HepG2 (cell line): Measurements from ENCODE around the gene RANBP17. TPM values are rescaled to one million over a fixed set of nuclear protein-coding genes. Genes with fewer than 3 reads are reported as not detected.

Experiments
- ATAC-seq: fragments of 200-7000 bp; cut with Tn5 transposase; 3 replicates; pipeline ENCODE4 v1.9.1; 2020; ENCODE audit warnings: mild to moderate bottlenecking, moderate library complexity
- BruUV-seq: library from RNA; stranded (reverse); fragments of 400-500 nt; replicated peaks from 2 replicates; lab custom pipeline; 2021; lab: Mats Ljungman, UMichigan
- CTCF ChIA-PET: fragments of 300-600 bp; formaldehyde crosslinking; extraction: SDS; loops from one replicate; lab custom pipeline; 2021; ENCODE audit warnings: low total read pairs, inconsistent platforms, low intra/inter-chr PET ratio; lab: Yijun Ruan, JAX
- POLR2A ChIA-PET: fragments of 350-600 bp; sonication (Branson Sonifier 250); formaldehyde crosslinking; loops from one replicate; lab custom pipeline; 2020; ENCODE audit warnings: antibody characterized with exemption, inconsistent platforms; lab: Yijun Ruan, JAX
- DNase-seq: peaks from one replicate; pipeline ENCODE4 v3.0.0-alpha.2; 2015; ENCODE audit warnings: low spot score
- FAIRE-seq: peaks from 3 replicates; lab custom pipeline; 2011; peaks lifted over from hg19 to GRCh38; lab: Jason Lieb, UNC
- H2AFZ ChIP-seq: one replicate; pipeline ENCODE4 v1.6.1; 2011; ENCODE audit warnings: low read length, inconsistent platforms
- H3K27ac ChIP-seq: fragments of 300-600 bp; 3 replicates; pipeline ENCODE4 v1.8.0; 2011; ENCODE audit warnings: mixed run types, mild to moderate bottlenecking, mixed read lengths, low read length, inconsistent platforms; ENCODE audit not compliant: insufficient read depth; ENCODE audit errors: extremely low read length
- H3K27me3 ChIP-seq, 2 experiments: fragments of 200-600 bp in 1 of 2; 2 replicates in 1 of 2; 3 replicates in 1 of 2; pipeline versions ENCODE4 v1.6.0 to v1.8.0; 2011; ENCODE audit warnings: low read length in 2 of 2, mild to moderate bottlenecking in 2 of 2, moderate library complexity in 2 of 2, inconsistent platforms in 1 of 2; ENCODE audit not compliant: insufficient read depth in 2 of 2, control insufficient read depth in 1 of 2
- H3K36me3 ChIP-seq, 2 experiments: fragments of 200-600 bp in 1 of 2; replicated peaks in 1 of 2; 2 replicates in 1 of 2; 3 replicates in 1 of 2; pipeline versions ENCODE4 v1.5.1 to v1.8.0; 2011; ENCODE audit warnings: low read length in 2 of 2, inconsistent platforms in 1 of 2; ENCODE audit not compliant: insufficient read depth in 2 of 2, control insufficient read depth in 1 of 2
- H3K4me1 ChIP-seq: 2 replicates; pipeline ENCODE4 v1.5.1; 2012; ENCODE audit warnings: low read length, inconsistent platforms; ENCODE audit not compliant: insufficient read depth
- H3K4me2 ChIP-seq: 2 replicates; pipeline ENCODE4 v1.6.0; 2011; ENCODE audit warnings: low read depth, low read length, inconsistent platforms
- H3K4me3 ChIP-seq, 3 experiments: fragments of 200-600 bp in 1 of 3; sonication (generic), shearing (Covaris generic) in 1 of 3; replicated peaks in 1 of 3; 2 replicates each; pipeline ENCODE4 v1.5.1; 2011 to 2016; ENCODE audit warnings: low read length in 3 of 3, inconsistent platforms in 2 of 3, low read depth in 2 of 3, mild to moderate bottlenecking in 2 of 3, control low read depth in 1 of 3, mixed read lengths in 1 of 3; ENCODE audit not compliant: insufficient read depth in 1 of 3
- H3K79me2 ChIP-seq: one replicate; pipeline ENCODE4 v1.6.1; 2011; ENCODE audit warnings: low read length, inconsistent platforms; ENCODE audit not compliant: insufficient read depth
- H3K9ac ChIP-seq: 2 replicates; pipeline ENCODE4 v1.6.0; 2011; ENCODE audit warnings: mild to moderate bottlenecking, low read depth, low read length, inconsistent platforms; ENCODE audit not compliant: insufficient read depth
- H3K9me3 ChIP-seq: 2 replicates; pipeline ENCODE4 v1.5.1; 2012; ENCODE audit warnings: mild to moderate bottlenecking, low read length
- H4K20me1 ChIP-seq: 2 replicates; pipeline ENCODE4 v1.6.0; 2011; ENCODE audit warnings: inconsistent platforms, mild to moderate bottlenecking, low read length, moderate library complexity; ENCODE audit not compliant: insufficient read depth
- CEBPG ChIP-seq: IDR thresholded peaks from 2 replicates; pipeline ENCODE4 v1.6.1; 2016
- HOXD1 ChIP-seq: sonication (generic); formaldehyde crosslinking; IDR thresholded peaks from 2 replicates; pipeline ENCODE4 v1.5.0; 2020; ENCODE audit warnings: missing genetic modification reagents
- KDM4B ChIP-seq: sonication (generic); formaldehyde crosslinking; IDR thresholded peaks from 2 replicates; pipeline ENCODE4 v1.4.0; 2020; ENCODE audit warnings: missing genetic modification reagents
- KLF12 ChIP-seq: sonication (generic); formaldehyde crosslinking; IDR thresholded peaks from 2 replicates; pipeline ENCODE4 v1.4.0; 2020; ENCODE audit warnings: missing genetic modification reagents, borderline replicate concordance
- MTA1 ChIP-seq: sonication (generic); formaldehyde crosslinking; IDR thresholded peaks from 2 replicates; pipeline ENCODE4 v1.4.0; 2020; ENCODE audit warnings: missing genetic modification reagents, mild to moderate bottlenecking, borderline replicate concordance
- NONO ChIP-seq, 2 experiments: fragments of 450-650 bp in 1 of 2; sonication (generic) in 1 of 2; formaldehyde crosslinking in 1 of 2; IDR thresholded peaks in 1 of 2; conservative IDR thresholded peaks in 1 of 2; 2 replicates each; pipeline versions ENCODE4 v1.6.1 to v1.8.0; 2017 to 2022; ENCODE audit warnings: mild to moderate bottlenecking in 1 of 2, missing genetic modification reagents in 1 of 2, moderate library complexity in 1 of 2
- SYNCRIP ChIP-seq: fragments of 200-400 bp; formaldehyde crosslinking; IDR thresholded peaks from 2 replicates; pipeline ENCODE4 v1.6.1; 2018; ENCODE audit warnings: mild to moderate bottlenecking, low read depth, low read length; ENCODE audit not compliant: insufficient read depth
- TARDBP ChIP-seq: sonication (generic); formaldehyde crosslinking; IDR thresholded peaks from 2 replicates; pipeline ENCODE4 v1.8.0; 2022; ENCODE audit warnings: mild to moderate bottlenecking, missing genetic modification reagents
- WGBS: methylation state at CpG from one replicate; pipeline ENCODE4 v1.1.6; 2017; ENCODE audit warnings: low lambda C conversion rate; 5-methylcytosine and 5-hydroxymethylcytosine counted together
- in situ Hi-C: cut with HindIII; loops from 2 replicates; pipeline ENCODE4 v1.10.0; 2017; ENCODE audit warnings: low pct_unique_long_range_greater_than_20kb; ENCODE audit not compliant: extremely low pct_ligation_motif_present
- intact Hi-C: fragments of 100-400 bp; cut with micrococcal nuclease; formaldehyde crosslinking; loops from one replicate; pipeline ENCODE4 v1.10.0; 2022; ENCODE audit not compliant: unreplicated experiment
- polyA plus RNA-seq, 8 experiments: library from polyadenylated mRNA; depleted of rRNA in 3 of 8; stranded (reverse) in 7 of 8; unstranded in 1 of 8; fragments of >200 nt; fragmentation: Illumina TruSeq in 4 of 8; extraction: Trizol in 4 of 8; gene quantifications; 2 replicates each; pipeline versions ENCODE4 v1.2.1 to v1.2.3, GENCODE V29; 2011 to 2016; ENCODE audit warnings: low read depth in 4 of 8, missing spikeins in 1 of 8, mixed read lengths in 1 of 8; ENCODE audit not compliant: insufficient read depth in 1 of 8
- total RNA-seq, 5 experiments: library from RNA; depleted of rRNA; stranded (reverse); fragments of >200 nt; fragmentation: Illumina TruSeq; extraction: Trizol; gene quantifications; 2 replicates each; pipeline ENCODE4 v1.2.3, GENCODE V29; 2016; ENCODE audit warnings: low read depth in 1 of 5
- TF ChIP-seq, protein P1 (sequence below): sonication (generic); formaldehyde crosslinking; IDR thresholded peaks from 2 replicates; pipeline ENCODE4 v1.5.1; 2020; ENCODE audit warnings: missing genetic modification reagents, mild to moderate bottlenecking, borderline replicate concordance

Gene RANBP17
- total and polyA plus RNA-seq, 2 of the 13 experiments (the other 11 are each of a cell fraction or from before 2014, with no cell fraction given) = not detected

DNA sequence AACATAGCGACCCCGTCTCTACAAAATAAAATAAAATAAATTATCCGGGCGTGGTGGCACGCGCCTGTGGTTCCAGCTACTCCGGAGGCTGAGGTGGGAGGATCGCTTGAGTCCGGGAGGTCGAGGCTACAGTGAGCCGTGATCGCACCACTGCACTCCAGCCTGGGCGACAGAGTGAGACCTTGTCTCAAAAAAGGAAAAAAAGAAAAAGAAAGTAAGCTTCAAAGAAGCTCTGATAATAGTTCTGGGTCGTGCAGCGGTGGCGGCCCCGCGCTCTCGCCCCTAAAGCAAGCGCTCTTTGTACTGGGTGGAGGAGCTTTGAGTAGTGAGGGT is 454.1 kb downstream of the RANBP17 start (continued):
- TF ChIP-seq, protein P1, sequence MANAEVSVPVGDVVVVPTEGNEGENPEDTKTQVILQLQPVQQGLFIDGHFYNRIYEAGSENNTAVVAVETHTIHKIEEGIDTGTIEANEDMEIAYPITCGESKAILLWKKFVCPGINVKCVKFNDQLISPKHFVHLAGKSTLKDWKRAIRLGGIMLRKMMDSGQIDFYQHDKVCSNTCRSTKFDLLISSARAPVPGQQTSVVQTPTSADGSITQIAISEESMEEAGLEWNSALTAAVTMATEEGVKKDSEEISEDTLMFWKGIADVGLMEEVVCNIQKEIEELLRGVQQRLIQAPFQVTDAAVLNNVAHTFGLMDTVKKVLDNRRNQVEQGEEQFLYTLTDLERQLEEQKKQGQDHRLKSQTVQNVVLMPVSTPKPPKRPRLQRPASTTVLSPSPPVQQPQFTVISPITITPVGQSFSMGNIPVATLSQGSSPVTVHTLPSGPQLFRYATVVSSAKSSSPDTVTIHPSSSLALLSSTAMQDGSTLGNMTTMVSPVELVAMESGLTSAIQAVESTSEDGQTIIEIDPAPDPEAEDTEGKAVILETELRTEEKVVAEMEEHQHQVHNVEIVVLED (CRISPR knock-in tag) = no peak
- TF ChIP-seq KDM4B (CRISPR knock-in tag) (no peak), TARDBP (no peak), KLF12 (CRISPR knock-in tag) (no peak), HOXD1 (CRISPR knock-in tag) (no peak), MTA1 (CRISPR knock-in tag) (no peak), CEBPG (CRISPR knock-in tag) (no peak)
- TF ChIP-seq, all 625 proteins: peak for 0

DNA sequence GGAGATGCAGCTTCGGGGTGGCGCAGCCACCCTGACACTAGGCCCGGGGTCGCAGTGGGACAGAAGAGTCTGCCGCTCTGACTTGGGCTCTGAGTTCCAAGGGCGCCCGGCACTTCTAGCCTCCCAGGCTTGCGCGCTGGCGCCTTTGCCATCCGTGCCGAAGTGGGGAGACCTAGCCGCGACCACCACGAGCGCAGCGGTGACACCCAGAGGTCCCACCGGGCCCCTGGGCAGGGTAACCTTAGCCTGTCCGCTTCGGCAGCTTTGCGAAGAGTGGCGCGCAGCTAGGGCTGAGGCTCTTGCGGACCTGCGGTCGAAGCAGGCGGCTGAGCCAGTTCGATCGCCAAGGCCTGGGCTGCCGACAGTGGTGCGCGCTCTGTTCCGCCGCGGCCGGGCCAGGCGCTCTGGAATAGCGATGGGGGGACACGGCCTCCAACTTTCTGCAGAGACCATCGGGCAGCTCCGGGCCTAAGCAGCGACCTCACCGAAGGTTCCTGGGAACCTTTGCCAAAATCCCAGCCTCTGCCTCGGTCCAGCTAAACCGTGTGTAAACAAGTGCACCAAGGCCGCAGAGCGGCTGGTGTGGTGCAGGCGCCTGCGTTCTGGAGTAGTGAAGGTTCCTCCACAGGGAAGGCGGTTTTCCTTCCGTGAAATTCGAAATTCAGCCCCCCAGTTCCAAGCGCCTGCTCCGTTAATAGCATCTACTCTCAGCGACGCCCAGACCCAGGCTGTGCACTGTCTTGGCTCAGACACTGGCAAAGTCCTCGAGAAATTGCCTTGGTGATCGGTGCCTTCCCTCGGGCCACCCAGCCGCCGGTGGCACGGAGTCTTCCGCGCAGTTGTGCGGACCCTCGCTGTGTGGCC is 454.7 kb downstream of the RANBP17 start:
- no peaks in the 10 kb centered on the region for H3K4me1 ChIP-seq
- H4K20me1 ChIP-seq = no peaks in the 10 kb centered on the region
- H2AFZ ChIP-seq = no peak overlapping the region
- no peak; the same call in 2 of the 3 replicates for ATAC-seq
- H3K79me2 ChIP-seq = no peaks in the 10 kb centered on the region
- POLR2A ChIA-PET = no interaction called here
- in situ Hi-C loops (no loop called here), intact Hi-C loops (no loop called here)
- H3K4me3 ChIP-seq = no peak overlapping the region
- CTCF ChIA-PET = no interaction called here
- no peaks in the 10 kb centered on the region for H3K36me3 ChIP-seq
- DNase-seq = no peak
- no peak overlapping the region for H3K4me2 ChIP-seq
- no TSS peak for BruUV-seq
- WGBS = 35% methylated on average over 17 of the region's 66 CpGs
- no peak overlapping the region for H3K9ac ChIP-seq
- H3K27ac ChIP-seq = no peak overlapping the region
- FAIRE-seq = no peak
- H3K27me3 ChIP-seq = peaks cover 5 to 70% of the 10 kb centered on the region in 2 experiments; a peak in 4 of 5 replicates
- H3K9me3 ChIP-seq = no peaks in the 10 kb centered on the region
- TF ChIP-seq NONO (IDR thresholded peaks at IDR 0.05) = no peak
- no peak for TF ChIP-seq NONO (CRISPR knock-in tag; conservative IDR thresholded peaks at IDR 0.05)
- TF ChIP-seq SYNCRIP = no peak
